Measurements from ENCODE around the gene EGFLAM.

The EGFLAM gene

GRCh38 chr5:38258319-38259061, at the start of gene EGFLAM:
Gene EGFLAM (plus strand): TSS chr5:38258559. CDS start chr5:38258755, 196 bp downstream.
- no peak for DNase-seq (ENCODE audit: low read depth in 3 of 3)

- DNase-seq (ENCODE audit: low read depth in 3 of 3), result no peak
Measured at GRCh38 chr5:38208782-38209378, 49.5 kb upstream of the EGFLAM start.

GRCh38 chr5:38210676-38211353, 47.5 kb upstream of the EGFLAM start:
- DNase-seq (ENCODE audit: low read depth in 3 of 3), result no peak

GRCh38 chr5:38211354-38211710, 47.0 kb upstream of the EGFLAM start:
- DNase-seq (ENCODE audit: low read depth in 3 of 3), result no peak

GRCh38 chr5:38212307-38212706, 46.1 kb upstream of the EGFLAM start:
- DNase-seq (ENCODE audit: low read depth in 3 of 3), result no peak

GRCh38 chr5:38226091-38226490, 32.3 kb upstream of the EGFLAM start:
- no peak for DNase-seq (ENCODE audit: low read depth in 3 of 3)

- no peak for DNase-seq (ENCODE audit: low read depth in 3 of 3)
Measured at GRCh38 chr5:38228914-38229313, 29.4 kb upstream of the EGFLAM start.

GRCh38 chr5:38234737-38235136, 23.6 kb upstream of the EGFLAM start:
- no peak for DNase-seq (ENCODE audit: low read depth in 3 of 3)

- DNase-seq (ENCODE audit: low read depth in 3 of 3), result no peak
Measured at GRCh38 chr5:38237681-38238080, 20.7 kb upstream of the EGFLAM start.

GRCh38 chr5:38240212-38240611, 18.1 kb upstream of the EGFLAM start:
- no peak for DNase-seq (ENCODE audit: low read depth in 3 of 3)

- no peak for DNase-seq (ENCODE audit: low read depth in 3 of 3)
Measured at GRCh38 chr5:38241655-38242054, 16.7 kb upstream of the EGFLAM start.

GRCh38 chr5:38245307-38245706, 13.1 kb upstream of the EGFLAM start:
- DNase-seq (ENCODE audit: low read depth in 3 of 3), result no peak

GRCh38 chr5:38249301-38249700, 9.1 kb upstream of the EGFLAM start:
- DNase-seq (ENCODE audit: low read depth in 3 of 3), result no peak

- no peak for DNase-seq (ENCODE audit: low read depth in 3 of 3)
Measured at GRCh38 chr5:38249812-38250211, 8.5 kb upstream of the EGFLAM start.

GRCh38 chr5:38250763-38251448, 7.5 kb upstream of the EGFLAM start:
- DNase-seq (ENCODE audit: low read depth in 3 of 3), result no peak

- DNase-seq (ENCODE audit: low read depth in 3 of 3), result no peak
Measured at GRCh38 chr5:38253759-38254158, 4.6 kb upstream of the EGFLAM start.

GRCh38 chr5:38257308-38258041, 884 bp upstream of the EGFLAM start:
- no peak for DNase-seq (ENCODE audit: low read depth in 3 of 3)

GRCh38 chr5:38258042-38258318, 379 bp upstream of the EGFLAM start:
- DNase-seq (ENCODE audit: low read depth in 3 of 3), result no peak

- DNase-seq (ENCODE audit: low read depth in 3 of 3), result no peak
Measured at GRCh38 chr5:38259062-38259808, 876 bp downstream of the EGFLAM start.

- DNase-seq (ENCODE audit: low read depth in 3 of 3), result no peak
Measured at GRCh38 chr5:38259809-38260160, 1.4 kb downstream of the EGFLAM start.

GRCh38 chr5:38263983-38264382, 5.6 kb downstream of the EGFLAM start:
- DNase-seq (ENCODE audit: low read depth in 3 of 3), result no peak
